ENCODE data around the gene LHCGR.
"Not testable (repeated sequence)": the region's sequence is repeated elsewhere in the genome, so short reads cannot be mapped to it uniquely, and the experiment has no call there.

LHCGR gene

DNA sequence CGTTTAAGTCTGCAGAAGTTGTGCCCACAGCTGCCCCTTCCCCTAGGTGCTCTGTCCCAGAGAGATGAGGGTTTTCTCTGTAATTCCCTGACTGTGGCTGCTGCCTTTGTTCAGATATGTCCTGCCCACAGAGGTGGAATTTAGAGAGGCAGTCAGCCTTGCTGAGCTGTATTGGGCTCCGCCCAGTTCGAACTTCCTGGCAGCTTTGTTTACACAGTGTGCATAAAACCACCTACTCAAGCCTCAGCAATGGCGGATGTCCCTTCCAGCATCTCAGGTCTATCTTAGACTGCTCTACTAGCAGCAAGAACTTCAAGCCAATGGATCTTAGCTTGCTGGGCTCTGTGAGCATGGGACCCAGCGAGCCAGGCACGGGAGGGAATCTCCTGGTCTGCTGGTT, 48.1 kb downstream of the LHCGR start:
- DNase-seq = no peak

GRCh38 chr2:48703621-48704020, 51.9 kb downstream of the LHCGR start:
- DNase-seq = not testable (repeated sequence)

DNA sequence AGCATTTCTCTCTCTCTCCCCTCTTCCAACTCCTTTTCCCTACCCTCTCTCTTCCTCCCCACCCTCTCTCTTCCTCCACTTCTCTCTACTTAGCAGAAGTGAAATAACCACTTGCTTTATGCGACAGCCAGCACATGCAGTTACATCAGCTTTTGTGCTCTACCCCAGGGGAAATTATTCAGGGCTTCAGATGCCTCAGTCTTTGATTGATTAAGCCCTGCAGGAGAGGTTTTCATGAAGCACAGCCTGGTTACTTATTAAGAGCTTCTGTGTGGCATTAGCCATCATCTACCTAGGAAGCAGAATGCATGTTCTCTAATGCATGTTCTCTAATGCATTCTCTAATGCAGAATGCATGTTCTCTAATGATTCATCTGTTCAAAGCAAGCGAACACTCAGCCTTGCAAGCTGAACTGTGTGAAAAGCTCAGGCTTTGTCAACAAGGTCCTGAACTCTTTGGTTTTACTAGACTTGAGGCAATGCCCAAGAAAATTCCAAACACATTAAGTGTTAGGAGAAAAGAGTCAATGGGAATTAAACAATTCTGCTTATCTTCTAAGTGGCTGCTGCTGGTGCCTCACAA, 56.1 kb downstream of the LHCGR start:
- DNase-seq = no peak

- no peak for DNase-seq
Observed at GRCh38 chr2:48696881-48697280, 58.6 kb downstream of the LHCGR start.

DNA sequence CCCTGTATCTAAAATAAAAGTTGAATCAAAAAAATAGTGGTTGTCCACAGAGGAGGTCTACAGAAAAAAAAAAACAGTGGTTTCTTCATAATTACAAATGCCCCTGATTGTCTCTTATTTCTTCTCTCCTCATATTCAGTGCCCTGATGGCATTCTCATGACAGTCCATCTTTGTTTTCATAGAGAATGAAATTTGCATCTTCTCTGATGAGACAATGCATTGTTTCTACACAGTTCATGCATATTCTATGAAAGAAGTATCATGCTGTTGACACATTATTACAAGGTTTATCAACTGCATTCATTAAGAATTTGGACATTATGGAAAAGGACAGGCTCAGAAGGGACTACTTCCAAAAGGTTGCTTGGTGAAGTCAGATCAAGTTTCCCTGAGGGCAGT, 59.5 kb downstream of the LHCGR start:
- no peak for DNase-seq

DNA sequence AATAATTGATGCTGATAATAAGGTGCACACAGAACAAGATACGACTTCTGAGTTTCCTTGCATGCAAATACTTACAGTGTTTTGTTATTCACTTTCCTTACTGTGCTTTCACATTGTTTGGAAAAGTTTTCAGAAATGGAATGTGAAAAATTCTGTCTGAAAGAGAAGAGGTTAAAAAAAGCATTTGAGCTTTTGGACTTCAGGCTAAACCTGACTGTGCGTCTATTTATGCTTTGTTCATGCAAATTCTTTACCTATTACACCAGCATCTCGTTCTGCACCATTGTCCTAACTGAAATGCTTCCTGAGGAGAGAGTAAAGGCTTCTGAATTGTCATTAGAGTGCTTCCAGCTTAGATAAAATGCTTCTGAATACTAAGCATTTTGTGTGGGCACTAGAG, 61.4 kb downstream of the LHCGR start:
- DNase-seq = no peak

GRCh38 chr2:48693645-48694044, 61.9 kb downstream of the LHCGR start:
- no peak for DNase-seq

DNA sequence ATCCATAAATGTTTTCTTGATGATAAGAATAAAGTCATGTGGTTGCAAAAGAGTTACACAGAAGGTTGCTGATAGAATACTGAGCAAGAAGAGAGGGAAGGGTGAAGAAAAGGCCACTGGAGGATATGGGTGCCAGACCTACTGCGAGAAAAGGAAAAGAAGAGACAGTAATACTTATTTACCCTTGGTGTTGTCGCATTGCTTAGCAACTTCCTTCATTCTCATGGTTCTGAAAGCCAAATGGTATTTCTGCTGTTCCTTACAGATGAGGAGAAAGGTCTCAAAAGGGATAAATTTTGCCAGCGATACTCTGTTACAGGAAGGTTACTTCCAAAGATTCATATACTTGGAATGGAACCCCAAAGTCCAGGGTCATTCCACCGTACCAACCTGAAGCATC, 62.5 kb downstream of the LHCGR start:
- no peak for DNase-seq

DNA sequence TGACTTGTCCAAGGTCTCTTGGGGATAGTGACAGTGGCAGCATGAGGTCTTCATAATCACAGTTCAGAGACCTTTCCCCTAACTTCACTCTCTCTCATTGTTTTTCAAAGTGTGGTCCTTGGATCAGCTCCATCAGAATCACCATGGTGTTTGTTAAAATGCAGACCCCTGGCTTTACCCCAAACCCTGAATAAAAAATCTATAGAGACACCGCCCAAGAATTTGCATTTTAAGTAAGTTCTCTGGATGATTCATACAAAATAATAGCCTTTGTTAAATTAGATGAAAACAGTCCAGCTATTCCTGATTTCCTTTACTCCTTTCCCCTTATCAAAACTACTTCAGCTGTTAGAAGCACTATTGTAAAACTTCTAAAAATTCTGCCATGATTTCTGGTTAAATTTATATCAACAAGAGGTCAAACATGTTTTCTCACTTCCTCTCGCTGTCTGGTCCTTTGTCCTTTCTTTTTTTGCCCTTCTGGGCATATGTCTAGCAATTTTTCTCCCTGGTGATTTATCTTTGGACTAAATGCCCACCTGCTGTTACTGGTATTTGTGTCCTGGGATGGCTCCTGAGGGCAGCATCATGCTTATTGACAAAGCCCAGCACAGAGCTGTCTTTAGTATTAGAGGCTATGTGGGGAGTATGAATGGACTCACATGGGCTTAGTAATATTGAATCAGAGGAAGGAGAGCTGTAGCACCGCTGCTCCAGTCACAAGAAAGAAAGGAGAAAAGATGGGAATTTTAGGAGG, 63.4 kb downstream of the LHCGR start:
- DNase-seq = no peak

DNA sequence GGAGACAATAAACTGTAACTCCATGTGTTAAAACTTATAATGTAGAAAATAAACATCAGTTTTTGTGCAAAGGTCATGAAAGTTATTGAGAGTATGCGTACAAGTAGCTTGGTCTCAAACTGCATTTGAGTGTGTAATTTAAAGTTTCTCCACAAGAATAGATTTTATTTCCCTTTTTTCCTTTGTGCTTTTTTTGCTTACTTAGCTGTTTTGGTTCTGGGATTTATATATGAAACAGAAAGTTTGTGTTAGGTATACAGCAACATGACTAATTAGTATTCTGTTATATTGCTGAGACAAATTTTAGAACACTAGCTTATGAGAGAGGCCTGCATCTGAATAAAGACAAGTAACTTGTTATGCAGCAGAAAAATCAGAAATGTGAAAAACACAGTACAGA, 70.4 kb downstream of the LHCGR start:
- no peak for DNase-seq

- no peak for DNase-seq
Observed at GRCh38 chr2:48677450-48677849, 78.1 kb downstream of the LHCGR start.

- DNase-seq = no peak
Observed at GRCh38 chr2:48674933-48675332, 80.6 kb downstream of the LHCGR start.

DNA sequence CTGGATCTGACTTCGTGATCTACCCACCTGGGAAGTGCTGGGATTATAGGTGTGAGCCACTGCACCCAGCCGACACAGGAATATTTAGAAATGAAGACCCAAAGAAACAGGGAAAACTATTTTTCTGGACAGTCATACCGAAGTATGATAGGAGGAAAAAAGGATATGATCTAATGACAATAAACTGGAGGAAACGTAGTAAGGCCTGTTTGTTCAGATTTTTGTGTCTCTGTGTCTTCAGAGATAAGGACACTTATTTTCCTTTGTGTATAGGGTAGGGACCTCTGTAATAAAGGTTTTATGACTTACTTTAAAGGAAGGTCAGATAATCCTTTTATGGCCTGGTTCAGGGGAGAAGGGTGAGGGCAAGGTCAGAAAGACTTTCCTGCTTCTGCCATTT, 81.9 kb downstream of the LHCGR start:
- DNase-seq = no peak

- DNase-seq = no peak
Observed at GRCh38 chr2:48668992-48669391, 86.5 kb downstream of the LHCGR start.

DNA sequence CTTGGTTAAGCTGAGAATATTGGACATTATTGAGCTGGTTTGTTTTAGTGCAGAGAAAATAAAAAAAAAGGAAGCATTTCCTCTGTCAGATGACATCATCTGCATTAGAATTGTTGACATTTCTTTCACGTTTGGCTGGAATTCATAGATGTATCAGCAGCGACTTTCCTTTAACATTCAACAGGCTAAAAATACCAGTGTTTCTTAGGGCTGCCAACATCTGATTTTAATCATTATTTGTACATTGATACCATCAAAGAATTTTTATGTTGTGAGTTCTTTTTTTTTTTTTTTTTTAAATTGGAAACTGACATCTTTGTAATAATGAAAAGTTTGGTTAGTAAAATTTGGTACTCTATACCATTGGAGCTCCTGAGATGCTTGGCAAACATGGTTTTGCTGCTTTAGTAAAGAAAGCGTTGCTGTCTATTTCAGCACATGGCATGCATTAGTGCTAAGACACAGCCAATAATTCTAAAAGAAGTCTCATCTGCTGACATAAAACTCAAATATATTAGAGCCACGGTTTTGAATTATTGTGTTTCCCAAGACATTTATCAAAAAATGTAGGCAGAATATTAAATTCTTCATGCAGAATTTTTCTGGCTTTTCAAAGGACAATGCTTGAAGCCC, 104.2 kb downstream of the LHCGR start:
- DNase-seq = no peak

GRCh38 chr2:48638261-48638660, 117.3 kb downstream of the LHCGR start:
- no peak for DNase-seq
